Measurements from ENCODE around the gene TRIM8.

DNA sequence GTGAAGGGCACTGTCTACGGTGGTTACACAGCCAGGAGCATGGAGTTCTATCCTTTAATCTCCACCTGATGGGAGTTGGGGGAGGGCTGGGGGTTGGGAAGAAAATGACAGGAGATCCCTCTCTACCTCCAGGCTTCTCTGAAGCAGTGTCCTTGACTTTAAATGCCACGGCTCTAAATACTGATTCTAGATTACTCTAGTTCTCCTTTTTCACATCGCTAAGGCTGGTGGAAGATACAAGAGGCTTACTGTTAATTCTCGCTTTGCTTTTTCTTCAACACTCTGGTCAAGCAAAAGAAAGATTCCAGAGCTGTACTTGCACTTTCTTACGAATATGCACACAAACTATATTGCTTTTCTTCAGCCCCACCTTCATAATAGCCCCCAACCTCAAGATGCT is 39.5 kb downstream of the TRIM8 start:
- TF ChIP-seq, protein P1, sequence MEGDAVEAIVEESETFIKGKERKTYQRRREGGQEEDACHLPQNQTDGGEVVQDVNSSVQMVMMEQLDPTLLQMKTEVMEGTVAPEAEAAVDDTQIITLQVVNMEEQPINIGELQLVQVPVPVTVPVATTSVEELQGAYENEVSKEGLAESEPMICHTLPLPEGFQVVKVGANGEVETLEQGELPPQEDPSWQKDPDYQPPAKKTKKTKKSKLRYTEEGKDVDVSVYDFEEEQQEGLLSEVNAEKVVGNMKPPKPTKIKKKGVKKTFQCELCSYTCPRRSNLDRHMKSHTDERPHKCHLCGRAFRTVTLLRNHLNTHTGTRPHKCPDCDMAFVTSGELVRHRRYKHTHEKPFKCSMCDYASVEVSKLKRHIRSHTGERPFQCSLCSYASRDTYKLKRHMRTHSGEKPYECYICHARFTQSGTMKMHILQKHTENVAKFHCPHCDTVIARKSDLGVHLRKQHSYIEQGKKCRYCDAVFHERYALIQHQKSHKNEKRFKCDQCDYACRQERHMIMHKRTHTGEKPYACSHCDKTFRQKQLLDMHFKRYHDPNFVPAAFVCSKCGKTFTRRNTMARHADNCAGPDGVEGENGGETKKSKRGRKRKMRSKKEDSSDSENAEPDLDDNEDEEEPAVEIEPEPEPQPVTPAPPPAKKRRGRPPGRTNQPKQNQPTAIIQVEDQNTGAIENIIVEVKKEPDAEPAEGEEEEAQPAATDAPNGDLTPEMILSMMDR (IDR thresholded peaks at IDR 0.05; ENCODE audit: control extremely low read depth in 1 of 3, insufficient read depth in 1 of 3, low read depth in 1 of 3, low read length in 3 of 3), result no peak
- TF ChIP-seq SUZ12 (IDR thresholded peaks at IDR 0.05; ENCODE audit: low read length) (no peak), EGR1 (IDR thresholded peaks at IDR 0.05; ENCODE audit: borderline replicate concordance, low read depth, low read length) (no peak), POLR2AphosphoS5 (IDR thresholded peaks at IDR 0.05; ENCODE audit: low read depth, low read length) (no peak), POLR2A (IDR thresholded peaks at IDR 0.05; ENCODE audit: control extremely low read depth in 1 of 2, low read depth in 2 of 2, low read length in 2 of 2) (no peak), CHD1 (IDR thresholded peaks at IDR 0.05; ENCODE audit: low read depth, low read length) (no peak), CEBPB (IDR thresholded peaks at IDR 0.05; ENCODE audit: low read depth, low read length) (no peak)
